Stimulated activated memory B cell treated with anti-CD40 and anti-IgM and Interleukin-4, amounts not matched to agents 10 μg/mL and 1 μg/mL and 100 μg/mL, for 72 hours (primary cell): Measurements from ENCODE around the gene SAPCD2.

Source experiments
- ATAC-seq: fragments of 150-1000 bp; cut with Tn5 transposase; 2 replicates; pipeline ENCODE4 v1.10.0; 2021
- H3K27ac Mint-ChIP-seq: one replicate; pipeline ENCODE4 v1.8.0; 2022; ENCODE audit warnings: mild to moderate bottlenecking, mixed read lengths
- H3K27me3 Mint-ChIP-seq: one replicate; pipeline ENCODE4 v1.8.0; 2022; ENCODE audit warnings: mixed read lengths
- H3K36me3 Mint-ChIP-seq: one replicate; pipeline ENCODE4 v1.8.0; 2022; ENCODE audit warnings: mixed read lengths
- H3K4me1 Mint-ChIP-seq: one replicate; pipeline ENCODE4 v1.8.0; 2022; ENCODE audit warnings: mixed read lengths
- H3K4me3 Mint-ChIP-seq: one replicate; pipeline ENCODE4 v1.8.0; 2022; ENCODE audit warnings: mild to moderate bottlenecking, moderate library complexity, mixed read lengths
- H3K9me3 Mint-ChIP-seq: one replicate; pipeline ENCODE4 v1.8.0; 2022; ENCODE audit warnings: mixed read lengths

Gene SAPCD2

DNA sequence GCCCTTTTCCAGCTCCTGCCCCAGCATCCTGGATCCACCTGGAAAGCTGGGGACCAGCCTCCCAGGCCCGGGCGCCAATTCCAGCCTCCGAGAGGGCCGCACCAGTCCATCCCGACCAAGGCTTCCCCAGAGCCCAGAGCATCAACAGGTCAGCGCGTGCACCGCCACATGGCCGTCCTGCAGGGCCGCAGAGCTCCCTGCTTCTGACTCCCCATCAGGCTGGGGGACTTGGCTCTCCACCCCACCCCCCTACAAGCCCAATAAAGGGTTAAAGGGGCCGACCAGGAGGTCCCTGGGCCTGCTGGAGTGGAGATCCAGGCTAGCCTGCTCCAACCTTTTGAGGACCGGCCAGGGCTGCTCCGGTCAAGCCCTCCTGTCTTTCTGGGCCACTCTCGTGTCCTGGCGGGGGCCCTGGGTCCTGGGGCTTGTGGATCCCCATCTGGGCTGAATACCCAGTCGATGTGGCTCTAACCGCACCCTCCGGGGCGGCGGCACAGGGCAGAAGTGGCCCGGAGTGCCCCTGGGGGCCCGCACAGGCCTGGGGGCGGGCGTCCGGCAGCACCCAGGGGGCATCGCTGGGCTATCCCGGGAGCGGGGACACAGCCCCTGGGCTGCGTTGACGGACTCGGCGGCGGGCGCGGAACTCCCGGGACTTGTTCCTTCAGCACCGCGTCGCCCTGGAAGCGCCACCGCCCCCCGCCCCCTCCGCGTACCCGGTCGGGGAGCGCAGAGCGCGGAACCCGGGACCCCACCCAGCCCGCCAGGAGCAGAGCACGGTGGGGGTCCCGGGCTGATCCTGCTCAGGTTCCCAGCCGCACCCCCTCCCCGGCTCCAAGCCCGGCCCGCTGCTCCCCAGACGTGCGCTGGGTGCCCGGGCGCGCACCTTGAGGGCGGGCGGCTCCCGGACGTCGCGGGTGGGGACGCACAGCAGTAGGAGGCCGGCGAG is 17.1 kb downstream of the SAPCD2 start:
- no peak for ATAC-seq
- no peaks in the 10 kb centered on the region for H3K4me1 Mint-ChIP-seq

DNA sequence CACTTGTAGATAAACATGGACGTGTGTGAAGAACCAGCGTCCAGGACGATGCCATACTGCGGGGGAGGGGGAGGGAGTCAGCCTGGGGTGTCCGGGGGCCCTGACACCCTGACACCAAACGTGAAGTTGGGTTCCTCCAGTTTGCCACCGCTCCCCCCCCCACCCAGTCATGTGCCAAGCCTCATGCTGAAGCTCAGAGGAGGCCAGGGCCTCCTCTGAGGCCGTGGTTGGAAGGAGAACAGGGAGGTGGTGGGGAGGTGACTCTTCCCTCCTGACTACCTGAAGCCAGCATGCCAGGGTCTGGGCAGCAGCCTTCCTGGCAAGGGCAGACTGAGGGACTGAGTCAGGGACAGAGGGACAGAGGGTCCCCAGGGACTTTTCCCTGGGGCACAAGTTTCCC is 18.1 kb downstream of the SAPCD2 start:
- H3K36me3 Mint-ChIP-seq: no peaks in the 10 kb centered on the region
- H3K27me3 Mint-ChIP-seq: peaks cover 53% of the 10 kb centered on the region
- H3K4me3 Mint-ChIP-seq: no peak overlapping the region
- H3K4me1 Mint-ChIP-seq: no peaks in the 10 kb centered on the region
- ATAC-seq: no peak
- no peak overlapping the region for H3K27ac Mint-ChIP-seq
- no peaks in the 10 kb centered on the region for H3K9me3 Mint-ChIP-seq

More for the DNA sequence above, 17.1 kb downstream of the SAPCD2 start:
- Mint-ChIP-seq H3K27me3 (peaks cover 43% of the 10 kb centered on the region), H3K27ac (no peak overlapping the region), H3K4me3 (no peak overlapping the region), H3K36me3 (no peaks in the 10 kb centered on the region), H3K9me3 (no peaks in the 10 kb centered on the region)

DNA sequence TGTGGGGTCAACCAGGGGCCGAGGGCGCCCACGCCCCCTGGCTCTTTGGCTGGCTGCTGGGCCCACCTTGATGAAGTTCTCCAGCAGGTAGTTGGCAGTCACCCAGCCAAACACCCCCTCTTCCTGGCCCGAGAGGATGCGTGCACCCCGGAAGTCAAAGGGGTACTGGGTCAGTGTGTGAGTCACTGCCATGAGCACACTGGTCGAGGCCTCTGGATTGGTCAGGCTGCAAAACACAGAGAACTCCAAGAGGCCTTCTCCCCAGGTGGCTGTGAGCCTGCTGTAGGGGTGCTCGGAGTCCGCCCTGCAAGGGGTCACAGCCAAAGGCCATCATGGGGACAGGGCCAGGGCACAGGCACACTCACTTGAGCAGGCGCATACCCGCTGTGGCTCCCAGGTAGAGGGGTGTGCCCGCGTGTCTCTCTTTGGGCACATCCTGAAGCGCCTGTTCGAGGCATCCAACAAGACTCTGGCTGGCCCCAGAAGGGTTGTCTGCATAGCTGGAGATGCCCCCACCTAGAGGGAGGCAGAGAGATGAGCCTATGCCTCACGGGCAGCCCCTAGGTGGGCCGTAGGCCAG is 19.1 kb downstream of the SAPCD2 start:
- H3K9me3 Mint-ChIP-seq: no peaks in the 10 kb centered on the region
- no peak overlapping the region for H3K4me3 Mint-ChIP-seq
- peaks cover 64% of the 10 kb centered on the region for H3K27me3 Mint-ChIP-seq
- no peak for ATAC-seq
- H3K27ac Mint-ChIP-seq: no peak overlapping the region
- H3K36me3 Mint-ChIP-seq: no peaks in the 10 kb centered on the region
- H3K4me1 Mint-ChIP-seq: peaks cover 3% of the 10 kb centered on the region

DNA sequence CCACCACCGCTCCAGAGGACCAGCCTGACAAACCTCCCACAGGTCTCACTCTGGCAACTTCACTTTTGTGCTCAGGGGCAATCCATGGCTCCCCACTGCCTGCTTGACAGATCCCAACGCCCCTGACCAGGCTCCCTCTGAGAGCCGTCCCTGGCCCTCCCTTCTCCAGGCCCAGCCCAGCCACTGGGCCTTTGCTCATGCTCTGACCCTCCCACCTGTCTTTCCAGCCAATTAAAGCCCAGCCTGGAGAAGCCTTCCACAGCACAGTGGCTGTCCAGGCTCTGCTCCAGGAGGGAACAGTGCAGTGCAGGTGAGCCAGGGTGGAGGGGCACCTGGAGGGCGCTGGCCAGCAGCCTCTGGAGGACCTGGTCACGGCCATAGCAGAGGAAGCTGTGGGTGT is 19.8 kb downstream of the SAPCD2 start:
- Mint-ChIP-seq H3K4me3 (no peak overlapping the region), H3K27me3 (peaks cover 66% of the 10 kb centered on the region), H3K4me1 (peaks cover 5% of the 10 kb centered on the region), H3K27ac (no peak overlapping the region), H3K9me3 (no peaks in the 10 kb centered on the region), H3K36me3 (no peaks in the 10 kb centered on the region)
- no peak for ATAC-seq

DNA sequence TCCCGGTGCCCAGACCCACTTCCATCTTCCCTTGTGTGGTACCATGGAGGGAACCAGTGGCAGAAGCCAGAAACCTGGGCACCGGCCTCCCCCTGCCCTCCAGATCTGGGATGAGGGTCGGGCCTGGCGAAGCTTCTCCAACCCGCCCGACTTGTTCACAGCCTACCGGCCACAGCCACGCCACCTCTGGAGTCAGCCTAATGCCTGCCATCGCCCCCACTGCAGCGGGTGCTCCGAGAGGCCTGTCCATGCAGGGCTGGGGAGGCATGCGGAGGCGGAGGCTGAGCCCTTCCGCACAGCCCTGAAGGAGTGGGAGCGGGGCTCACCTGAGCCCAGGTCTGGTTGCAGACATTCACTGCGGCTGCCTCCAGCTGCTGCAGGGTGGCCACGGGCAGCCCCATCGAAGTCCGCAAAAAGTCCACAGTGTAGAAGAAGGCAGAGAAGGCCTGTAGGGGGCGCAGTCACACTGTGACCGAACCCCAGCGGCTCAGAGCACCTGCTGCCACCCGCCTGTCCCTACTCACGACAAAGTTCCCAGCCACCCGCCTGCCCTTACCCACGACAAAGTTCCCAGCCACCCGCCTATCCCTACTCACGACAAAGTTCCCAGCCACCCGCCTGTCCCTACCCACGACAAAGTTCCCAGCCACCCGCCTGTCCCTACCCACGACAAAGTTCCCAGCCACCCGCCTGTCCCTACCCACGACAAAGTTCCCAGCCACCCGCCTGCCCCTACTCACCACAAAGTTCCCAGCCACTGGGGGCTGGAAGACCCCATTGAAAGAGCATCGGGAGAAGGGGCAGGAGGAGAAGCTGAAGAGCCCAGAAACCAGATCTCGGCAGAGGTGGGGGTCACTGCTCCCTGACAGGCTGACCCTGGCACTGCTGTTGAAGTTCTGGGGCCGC is 20.6 kb downstream of the SAPCD2 start:
- no peak for ATAC-seq
- Mint-ChIP-seq H3K27ac (no peak overlapping the region), H3K9me3 (no peaks in the 10 kb centered on the region), H3K36me3 (no peaks in the 10 kb centered on the region), H3K4me1 (peaks cover 11% of the 10 kb centered on the region), H3K27me3 (peaks cover 73% of the 10 kb centered on the region), H3K4me3 (no peak overlapping the region)

DNA sequence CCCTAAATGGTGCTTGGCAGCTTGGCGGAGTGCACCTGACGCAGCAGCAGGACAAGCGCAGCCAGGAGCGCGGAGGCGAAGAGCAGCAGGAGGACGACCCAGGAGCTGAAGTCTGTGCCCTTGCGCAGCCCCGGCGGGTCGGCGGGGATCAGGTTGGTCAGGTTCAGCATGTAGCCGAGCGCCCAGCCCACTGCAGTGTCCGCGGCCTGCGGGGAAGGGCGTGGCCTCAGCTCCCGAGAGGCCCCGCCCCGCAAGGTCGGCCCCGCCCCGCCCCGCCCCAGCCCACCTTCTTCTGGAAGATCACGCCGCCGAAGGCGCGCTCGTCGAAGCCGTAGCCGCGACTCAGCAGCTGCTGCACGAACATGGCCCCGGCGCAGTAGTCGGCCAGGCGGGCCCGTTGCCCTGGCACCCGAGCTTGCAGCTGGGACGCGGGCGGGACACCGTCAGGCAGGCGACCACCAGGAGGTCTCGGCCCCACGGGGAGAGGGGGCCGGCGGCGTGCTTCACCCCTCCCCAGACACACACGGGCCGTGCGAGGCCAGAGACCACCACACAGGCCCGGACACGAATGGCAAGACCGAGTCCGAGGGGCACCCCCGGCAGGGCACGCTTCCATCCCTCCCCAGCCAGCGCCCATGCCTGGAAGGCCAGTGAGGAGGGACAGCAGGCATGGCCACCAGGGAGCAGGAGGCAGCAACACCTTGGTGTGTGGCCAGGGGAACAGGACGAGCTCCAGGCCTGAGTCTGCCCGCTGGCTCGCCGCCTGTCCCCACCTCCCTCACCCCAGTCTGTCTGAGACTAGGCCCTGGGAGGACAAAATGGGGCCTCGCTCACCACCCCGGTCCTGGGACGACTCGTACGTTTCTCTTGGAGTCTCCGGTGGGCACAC is 21.5 kb downstream of the SAPCD2 start:
- Mint-ChIP-seq H3K27ac (no peak overlapping the region), H3K27me3 (peaks cover 82% of the 10 kb centered on the region), H3K36me3 (no peaks in the 10 kb centered on the region)

DNA sequence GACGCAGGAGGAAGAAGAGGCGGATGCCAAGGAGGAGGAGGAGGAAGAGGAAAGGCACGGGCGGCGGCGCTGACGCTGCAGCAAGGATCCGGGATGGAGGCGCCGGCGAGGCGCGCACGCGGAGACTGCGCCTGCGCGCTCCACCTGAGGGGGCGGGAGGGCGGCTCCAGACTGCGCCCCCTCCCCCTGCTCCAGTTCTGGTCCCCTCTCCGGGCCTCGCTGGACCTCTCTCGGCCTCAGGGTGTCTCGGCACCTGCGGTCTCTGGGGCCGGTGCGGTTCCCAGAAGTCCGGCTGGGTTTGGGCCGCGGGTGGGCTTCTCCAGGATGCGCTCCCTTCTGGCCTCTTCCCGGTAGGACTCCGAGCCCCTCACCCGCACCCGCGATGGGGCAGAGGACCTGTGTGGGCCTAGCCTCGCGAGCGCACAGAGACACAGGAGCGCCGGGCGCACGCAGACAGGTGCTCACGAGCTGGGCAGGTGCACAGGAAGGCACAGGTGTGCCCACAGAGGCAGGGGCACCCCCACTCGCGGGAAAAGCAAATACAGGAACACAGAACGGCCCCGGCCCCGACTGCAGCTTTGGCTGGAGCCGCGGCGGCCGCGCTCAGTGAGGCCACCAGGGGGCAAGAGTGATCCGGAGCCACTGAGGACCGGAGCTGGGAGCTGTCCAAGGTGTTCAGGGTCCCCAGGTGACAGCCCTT is 24.1 kb downstream of the SAPCD2 start, which contains the start of gene NPDC1:
Gene NPDC1, minus strand, starts transcription at position 90 of the 700 bp plus-strand sequence. CDS start 188 bp downstream, outside the sequence.
- Mint-ChIP-seq H3K27ac (no peak within 1 kb of the TSS), H3K27me3 (peaks cover 91% of the 10 kb centered on the region), H3K4me1 (peaks cover 15% of the 10 kb centered on the region), H3K4me3 (peak within 1 kb of the TSS; percentile 29), H3K9me3 (no peaks in the 10 kb centered on the region), H3K36me3 (no peaks in the 10 kb centered on the region)
- peak; percentile 81 for ATAC-seq

More for the DNA sequence above, 21.5 kb downstream of the SAPCD2 start:
- no peak for ATAC-seq
- H3K9me3 Mint-ChIP-seq: no peaks in the 10 kb centered on the region
- H3K4me3 Mint-ChIP-seq: no peak overlapping the region
- H3K4me1 Mint-ChIP-seq: peaks cover 15% of the 10 kb centered on the region

DNA sequence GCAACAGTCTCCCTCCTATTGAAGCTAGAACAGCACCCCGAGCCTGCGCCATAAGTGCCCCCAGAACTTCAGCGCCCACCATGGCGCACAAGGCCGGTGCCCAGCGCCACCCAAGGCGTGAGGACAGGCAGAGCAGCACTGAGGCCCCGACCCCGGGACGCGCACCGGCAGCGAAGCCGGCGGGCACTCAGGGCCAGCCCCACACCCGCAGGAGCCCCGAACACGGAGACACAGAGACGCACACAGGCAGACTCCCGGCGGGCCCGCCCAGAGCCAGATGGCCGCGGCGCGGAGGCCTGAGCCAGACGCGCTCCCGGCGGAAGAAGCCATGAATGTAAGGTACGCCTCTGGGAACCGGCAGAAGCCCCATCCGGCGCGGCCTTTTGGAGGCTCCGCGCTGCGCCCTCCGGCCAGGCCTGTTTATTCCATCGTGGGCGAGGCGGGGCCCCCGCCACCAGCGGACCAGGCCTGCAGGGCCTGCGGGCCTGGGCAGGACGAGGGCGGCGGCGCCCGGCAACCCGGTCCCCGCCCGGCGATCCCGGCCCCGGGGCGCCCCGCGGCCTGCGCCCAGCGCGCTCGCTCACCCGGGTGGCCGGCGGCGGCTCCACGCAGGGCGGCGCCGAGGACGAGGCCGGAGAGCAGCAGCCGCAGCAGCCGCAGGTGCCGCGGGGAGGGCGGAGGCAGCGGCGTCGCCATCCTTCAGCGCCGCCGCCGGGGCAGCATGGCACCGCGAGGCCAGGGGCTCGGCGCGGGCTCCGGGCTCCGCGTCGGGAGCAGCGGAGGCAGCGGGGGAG is 24.9 kb downstream of the SAPCD2 start:
- Mint-ChIP-seq H3K36me3 (no peaks in the 10 kb centered on the region), H3K27ac (no peak overlapping the region), H3K9me3 (no peaks in the 10 kb centered on the region), H3K27me3 (peaks cover 91% of the 10 kb centered on the region), H3K4me3 (peak overlapping the region; percentile 29), H3K4me1 (peaks cover 15% of the 10 kb centered on the region)
- no peak for ATAC-seq

DNA sequence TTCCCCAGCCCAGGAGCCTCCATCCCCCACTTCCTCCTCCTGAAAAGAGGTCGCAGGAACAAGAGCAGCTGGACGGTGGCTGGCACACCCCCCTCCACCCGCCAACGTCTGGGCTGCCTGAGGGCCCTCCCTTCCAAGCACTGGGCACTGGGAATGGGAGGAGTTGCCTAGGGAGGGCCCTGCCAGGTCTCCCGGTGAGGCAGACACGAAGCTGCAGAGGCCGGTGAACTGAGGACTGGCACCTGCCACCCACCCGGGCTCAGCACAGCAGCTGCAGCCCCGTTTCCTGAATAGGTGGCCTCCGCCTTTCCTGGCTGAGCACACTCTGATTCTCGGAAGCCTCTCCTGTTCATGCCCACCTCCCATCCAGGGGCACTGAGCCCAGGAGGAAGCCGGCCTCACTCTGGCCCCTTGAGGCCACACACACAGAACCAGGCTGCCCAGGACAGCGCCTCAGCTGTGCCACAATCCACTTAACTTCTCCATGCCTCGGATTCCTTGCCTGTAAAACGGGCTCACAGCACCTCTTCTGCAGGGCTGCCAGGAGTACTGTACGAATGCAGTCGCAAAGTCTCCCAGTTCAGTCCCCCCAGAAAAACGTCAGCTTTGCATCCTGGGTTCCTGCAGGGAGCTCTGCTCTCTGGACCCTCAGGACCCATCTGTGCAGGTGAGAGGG is 25.7 kb downstream of the SAPCD2 start:
- H3K36me3 Mint-ChIP-seq: no peaks in the 10 kb centered on the region
- H3K4me1 Mint-ChIP-seq: peaks cover 15% of the 10 kb centered on the region
- peak overlapping the region; percentile 7 for H3K4me3 Mint-ChIP-seq
- H3K27me3 Mint-ChIP-seq: peaks cover 90% of the 10 kb centered on the region
- H3K27ac Mint-ChIP-seq: no peak overlapping the region
- ATAC-seq: no peak
- H3K9me3 Mint-ChIP-seq: no peaks in the 10 kb centered on the region

DNA sequence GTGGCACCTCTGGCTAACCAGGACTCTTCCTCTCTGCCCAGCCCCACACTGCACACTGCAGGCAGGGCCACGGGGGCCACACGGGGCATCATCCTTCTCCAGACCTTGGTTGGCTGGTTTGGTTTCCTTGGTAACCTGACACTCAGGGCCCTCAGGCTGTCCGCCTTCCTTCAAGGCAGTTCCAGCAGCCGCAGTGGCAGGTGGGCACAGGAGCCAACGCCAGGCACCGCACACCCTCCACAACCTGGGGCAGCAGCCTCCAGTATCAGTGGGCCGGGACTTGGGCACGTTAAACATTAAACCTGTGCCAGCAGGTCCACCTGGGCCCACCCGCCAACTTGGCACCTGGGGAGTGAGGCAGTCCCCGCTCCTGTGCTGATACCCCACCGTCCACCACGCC is 26.3 kb downstream of the SAPCD2 start:
- ATAC-seq: no peak
- Mint-ChIP-seq H3K36me3 (no peaks in the 10 kb centered on the region), H3K27me3 (peaks cover 89% of the 10 kb centered on the region), H3K4me3 (no peak overlapping the region), H3K9me3 (no peaks in the 10 kb centered on the region), H3K27ac (no peak overlapping the region), H3K4me1 (peaks cover 15% of the 10 kb centered on the region)

DNA sequence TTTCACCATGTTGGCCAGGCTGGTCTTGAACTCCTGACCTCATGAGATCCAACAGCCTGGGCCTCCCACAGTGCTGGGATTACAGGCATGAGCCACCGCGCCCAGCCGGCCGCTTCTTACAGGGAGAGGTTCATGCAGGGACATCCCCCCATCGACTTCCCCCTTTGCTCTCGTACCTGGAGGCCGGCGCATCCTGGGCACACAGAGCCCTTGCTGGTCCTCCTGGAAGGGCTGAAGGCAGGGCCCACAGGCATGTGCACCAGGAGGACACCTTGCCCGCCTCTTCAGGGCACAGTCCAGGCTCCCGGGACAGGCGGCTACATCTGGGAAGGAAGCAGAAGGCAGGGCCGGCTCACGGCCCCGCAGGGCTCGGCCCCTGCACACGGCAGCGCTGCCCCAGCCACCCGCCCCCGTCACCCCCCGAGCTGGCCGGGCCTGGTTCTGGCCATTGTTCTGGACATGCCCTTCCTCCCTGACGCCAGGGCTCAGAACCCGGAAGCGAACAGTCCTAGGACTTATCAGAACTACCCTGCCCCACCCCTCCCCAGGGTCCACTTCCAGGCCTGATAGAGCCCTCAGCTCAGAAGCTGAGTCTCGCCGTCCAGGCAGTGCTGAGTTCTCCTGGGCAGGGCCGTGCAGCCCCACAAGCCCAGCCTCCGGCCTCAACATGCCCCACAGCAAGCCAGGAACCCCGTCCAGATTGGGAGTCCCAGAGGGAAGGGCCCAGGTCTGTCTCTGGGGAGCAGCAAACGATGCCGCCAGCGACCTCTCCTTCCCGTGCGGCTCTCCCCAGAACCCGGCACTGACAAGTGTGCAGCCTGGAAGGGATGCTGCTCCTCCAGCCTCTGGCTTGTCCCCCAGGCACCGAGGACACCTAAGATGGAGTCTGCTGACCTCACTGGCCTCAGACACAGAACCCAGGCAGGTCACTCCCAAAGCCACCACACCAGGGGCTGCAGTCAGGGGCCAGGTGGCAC is 27.3 kb downstream of the SAPCD2 start:
- H3K36me3 Mint-ChIP-seq: no peaks in the 10 kb centered on the region
- no peaks in the 10 kb centered on the region for H3K9me3 Mint-ChIP-seq
- H3K4me3 Mint-ChIP-seq: no peak overlapping the region
- H3K4me1 Mint-ChIP-seq: peaks cover 15% of the 10 kb centered on the region
- H3K27ac Mint-ChIP-seq: no peak overlapping the region
- ATAC-seq: no peak
- H3K27me3 Mint-ChIP-seq: peaks cover 93% of the 10 kb centered on the region

DNA sequence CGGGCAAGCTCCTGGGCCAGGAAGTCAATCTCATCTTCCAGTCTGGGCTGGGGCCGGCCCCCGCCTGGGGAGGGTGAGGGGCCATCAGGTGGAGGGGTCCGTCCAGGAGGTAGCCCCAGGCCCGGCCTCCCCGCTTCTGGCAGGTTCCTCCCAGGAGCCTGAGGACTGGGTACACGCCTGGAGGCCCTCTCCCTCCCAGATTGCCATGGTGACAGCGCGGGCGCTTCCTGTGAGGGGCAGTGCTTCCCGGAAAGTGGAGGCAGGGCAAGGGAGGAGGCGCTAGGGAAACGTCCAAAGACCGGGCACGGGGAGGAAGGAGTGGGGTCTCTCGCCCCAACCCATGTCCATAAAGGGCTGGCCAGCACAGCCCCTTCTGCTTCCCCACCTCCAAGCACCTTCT is 29.2 kb downstream of the SAPCD2 start:
- Mint-ChIP-seq H3K36me3 (no peaks in the 10 kb centered on the region), H3K27ac (no peak overlapping the region), H3K4me3 (no peak overlapping the region), H3K4me1 (peaks cover 11% of the 10 kb centered on the region), H3K27me3 (peaks cover 76% of the 10 kb centered on the region), H3K9me3 (no peaks in the 10 kb centered on the region)
- no peak for ATAC-seq
